Measurements from ENCODE around the gene SPIN1.

- TF ChIP-seq, protein P1, sequence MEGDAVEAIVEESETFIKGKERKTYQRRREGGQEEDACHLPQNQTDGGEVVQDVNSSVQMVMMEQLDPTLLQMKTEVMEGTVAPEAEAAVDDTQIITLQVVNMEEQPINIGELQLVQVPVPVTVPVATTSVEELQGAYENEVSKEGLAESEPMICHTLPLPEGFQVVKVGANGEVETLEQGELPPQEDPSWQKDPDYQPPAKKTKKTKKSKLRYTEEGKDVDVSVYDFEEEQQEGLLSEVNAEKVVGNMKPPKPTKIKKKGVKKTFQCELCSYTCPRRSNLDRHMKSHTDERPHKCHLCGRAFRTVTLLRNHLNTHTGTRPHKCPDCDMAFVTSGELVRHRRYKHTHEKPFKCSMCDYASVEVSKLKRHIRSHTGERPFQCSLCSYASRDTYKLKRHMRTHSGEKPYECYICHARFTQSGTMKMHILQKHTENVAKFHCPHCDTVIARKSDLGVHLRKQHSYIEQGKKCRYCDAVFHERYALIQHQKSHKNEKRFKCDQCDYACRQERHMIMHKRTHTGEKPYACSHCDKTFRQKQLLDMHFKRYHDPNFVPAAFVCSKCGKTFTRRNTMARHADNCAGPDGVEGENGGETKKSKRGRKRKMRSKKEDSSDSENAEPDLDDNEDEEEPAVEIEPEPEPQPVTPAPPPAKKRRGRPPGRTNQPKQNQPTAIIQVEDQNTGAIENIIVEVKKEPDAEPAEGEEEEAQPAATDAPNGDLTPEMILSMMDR (IDR thresholded peaks at IDR 0.05) = no peak
- no peak for TF ChIP-seq EZH2 (IDR thresholded peaks at IDR 0.05; ENCODE audit: borderline replicate concordance, insufficient read depth, low read depth, low read length, poor library complexity, severe bottlenecking)
Measured at GRCh38 chr9:88421348-88421747, 33.1 kb downstream of the SPIN1 start.

Measured in B cell (primary cell).